Measurements from ENCODE around the gene TMF1. TPM values are rescaled to one million over a fixed set of nuclear protein-coding genes. Genes with fewer than 3 reads are reported as not detected.

TMF1 gene
- total RNA-seq, 1 experiment from 2014 or later, result 14.2 TPM

GRCh38 chr3:68974711-68975110 is 77.4 kb downstream of the TMF1 start:
- intact Hi-C loops (cut with micrococcal nuclease; ENCODE audit: unreplicated experiment), result loop anchor here (5.0 kb wide), 2 partner anchors 72 to 97 kb away; no protein-coding TSS in a partner anchor
- DNase-seq (ENCODE audit: low spot score), result no peak
- no peak overlapping the region for H3K27ac ChIP-seq (ENCODE audit: low read depth, low read length, poor library complexity, severe bottlenecking)
- no TSS peak for BruUV-seq (replicated peaks)
- no peak for TF ChIP-seq CTCF (conservative IDR thresholded peaks at IDR 0.05; ENCODE audit: low read depth, low read length)
- TF ChIP-seq EZH2 (IDR thresholded peaks at IDR 0.05; ENCODE audit: borderline replicate concordance, low read depth, low read length, poor library complexity, severe bottlenecking), result no peak
- no peaks in the 10 kb centered on the region for H3K4me1 ChIP-seq (ENCODE audit: insufficient read depth, low read length, poor library complexity, severe bottlenecking)
- no peak overlapping the region for H3K4me3 ChIP-seq (ENCODE audit: low read depth, low read length, poor library complexity, severe bottlenecking)
- POLR2A ChIA-PET (ENCODE audit: low non-redundant PET), result no interaction called here
- no peaks in the 10 kb centered on the region for H3K27me3 ChIP-seq (replicated peaks; ENCODE audit: insufficient read depth, low read depth, low read length, poor library complexity)
- CTCF ChIA-PET, result no interaction called here
- no peaks in the 10 kb centered on the region for H3K9me3 ChIP-seq (ENCODE audit: low read depth, low read length, poor library complexity, severe bottlenecking)
- H3K36me3 ChIP-seq (ENCODE audit: insufficient read depth, low read length, poor library complexity, severe bottlenecking), result no peaks in the 10 kb centered on the region

GRCh38 chr3:68973639-68974038 is 78.5 kb downstream of the TMF1 start:
- H3K4me3 ChIP-seq (ENCODE audit: low read depth, low read length, poor library complexity, severe bottlenecking), result no peak overlapping the region
- DNase-seq (ENCODE audit: low spot score), result no peak
- H3K9me3 ChIP-seq (ENCODE audit: low read depth, low read length, poor library complexity, severe bottlenecking), result no peaks in the 10 kb centered on the region
- intact Hi-C loops (cut with micrococcal nuclease; ENCODE audit: unreplicated experiment), result loop anchor here (5.0 kb wide), 2 partner anchors 71 to 96 kb away; no protein-coding TSS in a partner anchor
- CTCF ChIA-PET, result no interaction called here
- no peak overlapping the region for H3K27ac ChIP-seq (ENCODE audit: low read depth, low read length, poor library complexity, severe bottlenecking)
- H3K27me3 ChIP-seq (replicated peaks; ENCODE audit: insufficient read depth, low read depth, low read length, poor library complexity), result no peaks in the 10 kb centered on the region
- POLR2A ChIA-PET (ENCODE audit: low non-redundant PET), result no interaction called here
- no peaks in the 10 kb centered on the region for H3K4me1 ChIP-seq (ENCODE audit: insufficient read depth, low read length, poor library complexity, severe bottlenecking)
- TF ChIP-seq EZH2 (IDR thresholded peaks at IDR 0.05; ENCODE audit: borderline replicate concordance, low read depth, low read length, poor library complexity, severe bottlenecking), result no peak
- no peak for TF ChIP-seq CTCF (conservative IDR thresholded peaks at IDR 0.05; ENCODE audit: low read depth, low read length)
- no peaks in the 10 kb centered on the region for H3K36me3 ChIP-seq (ENCODE audit: insufficient read depth, low read length, poor library complexity, severe bottlenecking)
- BruUV-seq (replicated peaks), result no TSS peak

- Histone ChIP-seq H3K36me3 (ENCODE audit: insufficient read depth, low read length, poor library complexity, severe bottlenecking) (no peaks in the 10 kb centered on the region), H3K4me1 (ENCODE audit: insufficient read depth, low read length, poor library complexity, severe bottlenecking) (no peaks in the 10 kb centered on the region), H3K27me3 (replicated peaks; ENCODE audit: insufficient read depth, low read depth, low read length, poor library complexity) (no peaks in the 10 kb centered on the region), H3K27ac (ENCODE audit: low read depth, low read length, poor library complexity, severe bottlenecking) (no peak overlapping the region), H3K9me3 (ENCODE audit: low read depth, low read length, poor library complexity, severe bottlenecking) (no peaks in the 10 kb centered on the region), H3K4me3 (ENCODE audit: low read depth, low read length, poor library complexity, severe bottlenecking) (no peak overlapping the region)
- TF ChIP-seq CTCF (conservative IDR thresholded peaks at IDR 0.05; ENCODE audit: low read depth, low read length) (peak; percentile 68), EZH2 (IDR thresholded peaks at IDR 0.05; ENCODE audit: borderline replicate concordance, low read depth, low read length, poor library complexity, severe bottlenecking) (no peak)
- BruUV-seq (replicated peaks), result no TSS peak
- intact Hi-C loops (cut with micrococcal nuclease; ENCODE audit: unreplicated experiment), result loop anchor here (5.0 kb wide), 2 partner anchors 70 to 95 kb away; no protein-coding TSS in a partner anchor
- POLR2A ChIA-PET (ENCODE audit: low non-redundant PET), result no interaction called here
- CTCF ChIA-PET, result no interaction called here
- peak; percentile 67 for DNase-seq (ENCODE audit: low spot score)
These were observed 79.7 kb downstream of the TMF1 start for GRCh38 chr3:68972358-68972979.

Small RNA genes within 50 kb of the gene (microRNA-seq; reads per million reads assigned to microRNA genes)
- gene MIR3136, result 6.2 reads per million, percentile 20 among the genes with 10 or more reads in this experiment

Other genes with a start within 250 kb of the TMF1 start
- not detected in 2 replicates for gene TAFA4, start 119.8 kb downstream of the TMF1 start, total RNA-seq (2021)
- 2.9 and 4.6 TPM in 2 replicates for gene EOGT, start 38.6 kb downstream of the TMF1 start, total RNA-seq (2021)
- 40.5 and 55.0 TPM in 2 replicates for gene UBA3, start 28.0 kb upstream of the TMF1 start, total RNA-seq (2021)
- gene ARL6IP5, start 32.6 kb upstream of the TMF1 start, total RNA-seq (2021), result 23.9 and 28.2 TPM in 2 replicates
- gene LMOD3, start 70.3 kb upstream of the TMF1 start, total RNA-seq (2021), result not detected in 2 replicates

All from A673 (cell line).